ENCODE data around the gene MUC12. TPM values are rescaled to one million over a fixed set of nuclear protein-coding genes. Genes with fewer than 3 reads are reported as not detected.
A peak's percentile ranks its signal among the peaks of the same experiment; 100 is the strongest.

The MUC12 gene
- polyA plus RNA-seq, 1 donor = 3.3 TPM

GRCh38 chr7:100959894-100960293, 9.5 kb upstream of the MUC12 start:
- no peak overlapping the region for H3K4me3 ChIP-seq (ENCODE audit: low read length)
- no peaks in the 10 kb centered on the region for H3K4me1 ChIP-seq (ENCODE audit: control insufficient read depth, insufficient read depth, low read length)
- no peak overlapping the region for H3K27ac ChIP-seq (ENCODE audit: low read length)
- H3K9me3 ChIP-seq (ENCODE audit: control insufficient read depth, low read depth, low read length) = no peaks in the 10 kb centered on the region
- WGBS (ENCODE audit: insufficient coverage, low lambda C conversion rate) = 80% methylated on average over 2 of the region's 2 CpGs
- peaks cover 24% of the 10 kb centered on the region for H3K36me3 ChIP-seq (ENCODE audit: control insufficient read depth, insufficient read depth, low read length)
- no peak for DNase-seq
- H3K27me3 ChIP-seq (ENCODE audit: control insufficient read depth, insufficient read depth, low read length) = peaks cover 11% of the 10 kb centered on the region

- Histone ChIP-seq H3K4me1 (ENCODE audit: control insufficient read depth, insufficient read depth, low read length) (peaks cover 22% of the 10 kb centered on the region), H3K27me3 (ENCODE audit: control insufficient read depth, insufficient read depth, low read length) (peaks cover 35% of the 10 kb centered on the region), H3K27ac (ENCODE audit: low read length) (no peak overlapping the region), H3K9me3 (ENCODE audit: control insufficient read depth, low read depth, low read length) (peaks cover 3% of the 10 kb centered on the region), H3K4me3 (ENCODE audit: low read length) (no peak overlapping the region), H3K36me3 (ENCODE audit: control insufficient read depth, insufficient read depth, low read length) (peaks cover 18% of the 10 kb centered on the region)
- WGBS (ENCODE audit: insufficient coverage, low lambda C conversion rate) = 93% methylated on average over 2 of the region's 3 CpGs
- DNase-seq = no peak
These were observed 6.8 kb upstream of the MUC12 start for GRCh38 chr7:100962537-100962936.

GRCh38 chr7:100963386-100963785, 6.0 kb upstream of the MUC12 start:
- no peak overlapping the region for H3K4me3 ChIP-seq (ENCODE audit: low read length)
- peaks cover 43% of the 10 kb centered on the region for H3K27me3 ChIP-seq (ENCODE audit: control insufficient read depth, insufficient read depth, low read length)
- peaks cover 11% of the 10 kb centered on the region for H3K36me3 ChIP-seq (ENCODE audit: control insufficient read depth, insufficient read depth, low read length)
- WGBS (ENCODE audit: insufficient coverage, low lambda C conversion rate) = 60% methylated on average over 1 of the region's 12 CpGs
- no peak for DNase-seq
- no peak overlapping the region for H3K27ac ChIP-seq (ENCODE audit: low read length)
- peaks cover 3% of the 10 kb centered on the region for H3K9me3 ChIP-seq (ENCODE audit: control insufficient read depth, low read depth, low read length)
- H3K4me1 ChIP-seq (ENCODE audit: control insufficient read depth, insufficient read depth, low read length) = peaks cover 25% of the 10 kb centered on the region

- Histone ChIP-seq H3K27me3 (ENCODE audit: control insufficient read depth, insufficient read depth, low read length) (peaks cover 47% of the 10 kb centered on the region), H3K36me3 (ENCODE audit: control insufficient read depth, insufficient read depth, low read length) (peaks cover 11% of the 10 kb centered on the region)
These were observed 5.5 kb upstream of the MUC12 start for GRCh38 chr7:100963874-100964273.

GRCh38 chr7:100964630-100965029, 4.7 kb upstream of the MUC12 start:
- peaks cover 6% of the 10 kb centered on the region for H3K36me3 ChIP-seq (ENCODE audit: control insufficient read depth, insufficient read depth, low read length)
- peaks cover 33% of the 10 kb centered on the region for H3K4me1 ChIP-seq (ENCODE audit: control insufficient read depth, insufficient read depth, low read length)
- WGBS (ENCODE audit: insufficient coverage, low lambda C conversion rate) = no CpG with 5 or more reads among the region's 7 CpGs
- H3K27ac ChIP-seq (ENCODE audit: low read length) = no peak overlapping the region
- H3K27me3 ChIP-seq (ENCODE audit: control insufficient read depth, insufficient read depth, low read length) = peaks cover 49% of the 10 kb centered on the region
- no peak overlapping the region for H3K4me3 ChIP-seq (ENCODE audit: low read length)
- DNase-seq = peak in 1 of 2 donors; percentile 5
- peaks cover 3% of the 10 kb centered on the region for H3K9me3 ChIP-seq (ENCODE audit: control insufficient read depth, low read depth, low read length)

More at GRCh38 chr7:100963874-100964273, 5.5 kb upstream of the MUC12 start:
- H3K9me3 ChIP-seq (ENCODE audit: control insufficient read depth, low read depth, low read length) = peaks cover 3% of the 10 kb centered on the region
- no peak overlapping the region for H3K27ac ChIP-seq (ENCODE audit: low read length)
- H3K4me3 ChIP-seq (ENCODE audit: low read length) = no peak overlapping the region
- WGBS (ENCODE audit: insufficient coverage, low lambda C conversion rate) = 89% methylated on average over 6 of the region's 8 CpGs
- peaks cover 30% of the 10 kb centered on the region for H3K4me1 ChIP-seq (ENCODE audit: control insufficient read depth, insufficient read depth, low read length)
- DNase-seq = peak in 1 of 2 donors; percentile 1

- H3K27me3 ChIP-seq (ENCODE audit: control insufficient read depth, insufficient read depth, low read length) = peaks cover 49% of the 10 kb centered on the region
- no peak overlapping the region for H3K27ac ChIP-seq (ENCODE audit: low read length)
- H3K36me3 ChIP-seq (ENCODE audit: control insufficient read depth, insufficient read depth, low read length) = peaks cover 6% of the 10 kb centered on the region
- 60% methylated on average over 2 of the region's 25 CpGs for WGBS (ENCODE audit: insufficient coverage, low lambda C conversion rate)
- DNase-seq = peak in 1 of 2 donors; percentile 2
- H3K9me3 ChIP-seq (ENCODE audit: control insufficient read depth, low read depth, low read length) = peaks cover 3% of the 10 kb centered on the region
- H3K4me3 ChIP-seq (ENCODE audit: low read length) = peak overlapping the region; percentile 45
- H3K4me1 ChIP-seq (ENCODE audit: control insufficient read depth, insufficient read depth, low read length) = peaks cover 35% of the 10 kb centered on the region
These were observed 4.2 kb upstream of the MUC12 start for GRCh38 chr7:100965045-100965722.

- Histone ChIP-seq H3K27me3 (ENCODE audit: control insufficient read depth, insufficient read depth, low read length) (peaks cover 44% of the 10 kb centered on the region), H3K9me3 (ENCODE audit: control insufficient read depth, low read depth, low read length) (peaks cover 3% of the 10 kb centered on the region), H3K36me3 (ENCODE audit: control insufficient read depth, insufficient read depth, low read length) (no peaks in the 10 kb centered on the region), H3K27ac (ENCODE audit: low read length) (peak overlapping the region; percentile 46), H3K4me3 (ENCODE audit: low read length) (peak overlapping the region; percentile 45), H3K4me1 (ENCODE audit: control insufficient read depth, insufficient read depth, low read length) (peaks cover 35% of the 10 kb centered on the region)
- WGBS (ENCODE audit: insufficient coverage, low lambda C conversion rate) = no CpG with 5 or more reads among the region's 58 CpGs
- DNase-seq = peak; percentile 88 to 94
These were observed 3.4 kb upstream of the MUC12 start for GRCh38 chr7:100965723-100966541.

- H3K27me3 ChIP-seq (ENCODE audit: control insufficient read depth, insufficient read depth, low read length) = peaks cover 44% of the 10 kb centered on the region
- no peaks in the 10 kb centered on the region for H3K36me3 ChIP-seq (ENCODE audit: control insufficient read depth, insufficient read depth, low read length)
- H3K4me1 ChIP-seq (ENCODE audit: control insufficient read depth, insufficient read depth, low read length) = peaks cover 35% of the 10 kb centered on the region
- H3K9me3 ChIP-seq (ENCODE audit: control insufficient read depth, low read depth, low read length) = peaks cover 3% of the 10 kb centered on the region
- 0% methylated on average over 5 of the region's 40 CpGs for WGBS (ENCODE audit: insufficient coverage, low lambda C conversion rate)
- peak overlapping the region; percentile 1 for H3K27ac ChIP-seq (ENCODE audit: low read length)
- no peak for DNase-seq
- peak overlapping the region; percentile 47 for H3K4me3 ChIP-seq (ENCODE audit: low read length)
These were observed 2.6 kb upstream of the MUC12 start for GRCh38 chr7:100966542-100967291.

- peak in 1 of 2 donors; percentile 28 for DNase-seq
- Histone ChIP-seq H3K9me3 (ENCODE audit: control insufficient read depth, low read depth, low read length) (peaks cover 3% of the 10 kb centered on the region), H3K36me3 (ENCODE audit: control insufficient read depth, insufficient read depth, low read length) (no peaks in the 10 kb centered on the region), H3K4me1 (ENCODE audit: control insufficient read depth, insufficient read depth, low read length) (peaks cover 35% of the 10 kb centered on the region), H3K27me3 (ENCODE audit: control insufficient read depth, insufficient read depth, low read length) (peaks cover 44% of the 10 kb centered on the region), H3K4me3 (ENCODE audit: low read length) (peak overlapping the region; percentile 47), H3K27ac (ENCODE audit: low read length) (no peak overlapping the region)
- 64% methylated on average over 7 of the region's 13 CpGs for WGBS (ENCODE audit: insufficient coverage, low lambda C conversion rate)
These were observed 2.0 kb upstream of the MUC12 start for GRCh38 chr7:100967292-100967863.

GRCh38 chr7:100968031-100968430, 1.3 kb upstream of the MUC12 start:
- 14% methylated on average over 1 of the region's 6 CpGs for whole genome bisulfite sequencing (ENCODE audit: insufficient coverage, low lambda C conversion rate)
- Histone ChIP-seq H3K27me3 (ENCODE audit: control insufficient read depth, insufficient read depth, low read length) (peaks cover 44% of the 10 kb centered on the region), H3K9me3 (ENCODE audit: control insufficient read depth, low read depth, low read length) (peaks cover 3% of the 10 kb centered on the region), H3K36me3 (ENCODE audit: control insufficient read depth, insufficient read depth, low read length) (no peaks in the 10 kb centered on the region), H3K27ac (ENCODE audit: low read length) (no peak overlapping the region), H3K4me3 (ENCODE audit: low read length) (no peak overlapping the region), H3K4me1 (ENCODE audit: control insufficient read depth, insufficient read depth, low read length) (peaks cover 35% of the 10 kb centered on the region)
- DNase-seq = no peak

Measured in large intestine (tissue), 3 donors.